Naive thymus-derived CD4-positive, alpha-beta T cell (primary cell): ENCODE data around the gene CBL. TPM values are rescaled to one million over a fixed set of nuclear protein-coding genes. Genes with fewer than 3 reads are reported as not detected.

Experiments
- ATAC-seq: fragments of 150-1000 bp; cut with Tn5 transposase; 2 replicates; pipeline ENCODE4 v1.10.0; 2021; ENCODE audit warnings: mild to moderate bottlenecking, moderate library complexity
- CTCF ChIA-PET: fragments of 350-600 bp; sonication (Branson Sonifier 250); formaldehyde crosslinking; loops from one replicate; lab custom pipeline; 2021; ENCODE audit warnings: antibody characterized with exemption; lab: Charles Lee
- POLR2A ChIA-PET: fragments of 350-600 bp; sonication (Branson Sonifier 250); formaldehyde crosslinking; loops from one replicate; lab custom pipeline; 2021; ENCODE audit warnings: antibody characterized with exemption, inconsistent platforms; lab: Charles Lee
- DNase-seq, 9 donors: peaks; one replicate each; pipeline versions ENCODE4 v3.0.0 to v3.0.0-alpha.2; 2020 to 2022; ENCODE audit warnings: mixed read lengths in 1 of 9
- H3K27ac ChIP-seq: one replicate; pipeline ENCODE4 v1.7.0; 2013; ENCODE audit warnings: mild to moderate bottlenecking, low read depth, low read length, moderate library complexity
- H3K27me3 ChIP-seq, 2 donors: one replicate each; pipeline ENCODE4 v1.7.0; 2013; ENCODE audit warnings: low read length in 2 of 2, mild to moderate bottlenecking in 2 of 2, moderate library complexity in 2 of 2; ENCODE audit not compliant: control insufficient read depth in 2 of 2, insufficient read depth in 2 of 2
- H3K36me3 ChIP-seq, 3 experiments: 1 replicate in 2 of 3; 2 replicates in 1 of 3; pipeline ENCODE4 v1.7.0; 2013; ENCODE audit warnings: low read length in 3 of 3, mild to moderate bottlenecking in 3 of 3, moderate library complexity in 1 of 3; ENCODE audit not compliant: insufficient read depth in 3 of 3, control insufficient read depth in 2 of 3
- H3K4me1 ChIP-seq, 2 donors: one replicate each; pipeline ENCODE4 v1.7.0; 2013; ENCODE audit warnings: low read length in 2 of 2, mild to moderate bottlenecking in 2 of 2, moderate library complexity in 1 of 2; ENCODE audit not compliant: control insufficient read depth in 2 of 2, insufficient read depth in 2 of 2
- H3K4me3 ChIP-seq: 2 replicates; pipeline ENCODE4 v1.7.0; 2013; ENCODE audit warnings: mild to moderate bottlenecking, low read length
- H3K9me3 ChIP-seq, 3 experiments: 1 replicate in 2 of 3; 2 replicates in 1 of 3; pipeline ENCODE4 v1.7.0; 2013; ENCODE audit warnings: low read length in 3 of 3; ENCODE audit not compliant: control insufficient read depth in 2 of 3
- H3K27ac Mint-ChIP-seq, 9 donors: one replicate each; pipeline ENCODE4 v1.8.0; 2020 to 2022; ENCODE audit warnings: mixed read lengths in 9 of 9, mild to moderate bottlenecking in 8 of 9, moderate library complexity in 5 of 9, inconsistent platforms in 2 of 9
- H3K27me3 Mint-ChIP-seq, 5 donors: one replicate each; pipeline ENCODE4 v1.8.0; 2021 to 2022; ENCODE audit warnings: mixed read lengths in 5 of 5, mild to moderate bottlenecking in 1 of 5
- H3K36me3 Mint-ChIP-seq, 5 donors: one replicate each; pipeline ENCODE4 v1.8.0; 2020 to 2022; ENCODE audit warnings: mixed read lengths in 5 of 5, mild to moderate bottlenecking in 3 of 5, inconsistent platforms in 1 of 5
- H3K4me1 Mint-ChIP-seq, 7 donors: one replicate each; pipeline ENCODE4 v1.8.0; 2020 to 2022; ENCODE audit warnings: mixed read lengths in 7 of 7, mild to moderate bottlenecking in 3 of 7, inconsistent platforms in 1 of 7
- H3K4me3 Mint-ChIP-seq, 10 donors: one replicate each; pipeline ENCODE4 v1.8.0; 2020 to 2022; ENCODE audit warnings: mild to moderate bottlenecking in 10 of 10, mixed read lengths in 10 of 10, moderate library complexity in 6 of 10, inconsistent platforms in 2 of 10
- H3K9me3 Mint-ChIP-seq, 11 donors: one replicate each; pipeline ENCODE4 v1.8.0; 2020 to 2022; ENCODE audit warnings: mixed read lengths in 11 of 11, mild to moderate bottlenecking in 4 of 11, inconsistent platforms in 1 of 11, moderate library complexity in 1 of 11
- intact Hi-C, 2 donors: fragments of 100-400 bp; cut with micrococcal nuclease; formaldehyde crosslinking; loops; one replicate each; pipeline ENCODE4 v1.15.1; 2023
- polyA plus RNA-seq, 2 donors: library from polyadenylated mRNA; unstranded; fragments of 300-500 nt; fragmentation: Illumina TruSeq; gene quantifications; one replicate each; pipeline ENCODE4 v1.2.3, GENCODE V29; 2021
- total RNA-seq, 6 experiments: library from RNA in 5 of 6; stranded (reverse) in 5 of 6; gene quantifications; 1 replicate in 5 of 6; 2 replicates in 1 of 6; pipeline ENCODE4 v1.2.3 and lab custom pipeline; 2021 to 2026

CBL gene
- total and polyA plus RNA-seq, 7 experiments from 2014 or later, result 17.5 to 51.8 (median 39.8) TPM

DNA sequence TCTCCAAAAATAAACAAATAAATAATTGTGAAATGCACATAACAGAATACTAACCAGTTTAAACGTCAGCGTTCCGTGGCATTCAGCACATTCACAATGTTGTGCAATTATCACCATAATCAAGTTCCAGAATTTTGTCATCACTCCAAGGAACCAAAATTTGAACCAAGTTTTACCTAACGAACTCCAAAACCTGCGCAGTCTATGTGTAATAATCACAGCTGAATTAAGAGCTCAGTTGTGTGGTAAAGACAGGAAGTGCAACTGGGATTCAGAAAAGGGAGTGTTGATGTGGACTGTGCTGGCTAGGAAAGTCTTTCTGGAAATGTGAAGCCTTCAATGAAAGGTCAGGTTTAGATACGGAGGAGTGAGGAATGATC, 116.2 kb downstream of the CBL start:
- DNase-seq (no peak), ATAC-seq (no peak)
- Histone ChIP-seq H3K9me3 (no peaks in the 10 kb centered on the region), H3K36me3 (no peaks in the 10 kb centered on the region), H3K4me3 (no peak overlapping the region), H3K27me3 (no peaks in the 10 kb centered on the region), H3K27ac (no peak overlapping the region), H3K4me1 (no peaks in the 10 kb centered on the region)
- peaks cover 5 to 27% (median 12%) of the 10 kb centered on the region in 5 donors for H3K27me3 Mint-ChIP-seq
- H3K36me3 Mint-ChIP-seq, result no peaks in the 10 kb centered on the region
- intact Hi-C loops, result loop anchor here in 1 of 2 donors (2.0 to 5.0 kb wide), 3 partner anchors 126 to 305 kb away; partner anchors contain the start of genes HYOU1, RPS25 and TRAPPC4
- no peaks in the 10 kb centered on the region for H3K9me3 Mint-ChIP-seq
- H3K27ac Mint-ChIP-seq, result peak overlapping the region in 1 of 9 donors; percentile 14
- peak overlapping the region in 8 of 10 donors; percentile 1 to 89 (median 14) for H3K4me3 Mint-ChIP-seq
- CTCF ChIA-PET, result interaction anchor here (0.6 to 4.3 kb wide), 14 partner anchors 8 to 255 kb away, joined by 3 to 42 read pairs (median 7); partner anchors contain the start of genes CBL and VPS11
- H3K4me1 Mint-ChIP-seq, result peaks cover 11 to 34% (median 26%) of the 10 kb centered on the region in 7 donors
- POLR2A ChIA-PET, result interaction anchor here (0.5 to 2.2 kb wide), 5 partner anchors 17 to 231 kb away, joined by 3 to 19 read pairs (median 4); no protein-coding TSS in a partner anchor

- H3K27ac ChIP-seq, result no peak overlapping the region
- H3K4me1 ChIP-seq, result no peaks in the 10 kb centered on the region
- no peak for ATAC-seq
- POLR2A ChIA-PET, result interaction anchor here (1.2 to 2.0 kb wide), 3 partner anchors 16 to 267 kb away, joined by 3 to 5 read pairs (median 4); no protein-coding TSS in a partner anchor
- no peak for DNase-seq
- H3K27me3 Mint-ChIP-seq, result peaks cover 0 to 21% (median 12%) of the 10 kb centered on the region in 5 donors
- H3K9me3 Mint-ChIP-seq, result no peaks in the 10 kb centered on the region
- H3K4me3 ChIP-seq, result no peak overlapping the region
- no peaks in the 10 kb centered on the region for H3K36me3 Mint-ChIP-seq
- intact Hi-C loops, result loop anchor here (1.0 to 5.0 kb wide), 8 partner anchors 8 to 306 kb away; partner anchors contain the start of genes HYOU1 (in 1 of the 2), NLRX1 (in 1 of the 2), RPS25 (in 1 of the 2) and TRAPPC4 (in 1 of the 2)
- peaks cover 11 to 34% (median 26%) of the 10 kb centered on the region in 7 donors for H3K4me1 Mint-ChIP-seq
- no peaks in the 10 kb centered on the region for H3K9me3 ChIP-seq
- peak overlapping the region in 3 of 10 donors; percentile 5 to 54 (median 10) for H3K4me3 Mint-ChIP-seq
- no peaks in the 10 kb centered on the region for H3K27me3 ChIP-seq
- no peaks in the 10 kb centered on the region for H3K36me3 ChIP-seq
- peak overlapping the region in 1 of 9 donors; percentile 15 for H3K27ac Mint-ChIP-seq
- CTCF ChIA-PET, result interaction anchor here (0.6 to 4.3 kb wide), 26 partner anchors 8 to 255 kb away, joined by 3 to 42 read pairs (median 6); partner anchors contain the start of genes CBL and VPS11
Measured at GRCh38 chr11:119322921-119323531, 116.9 kb downstream of the CBL start.

DNA sequence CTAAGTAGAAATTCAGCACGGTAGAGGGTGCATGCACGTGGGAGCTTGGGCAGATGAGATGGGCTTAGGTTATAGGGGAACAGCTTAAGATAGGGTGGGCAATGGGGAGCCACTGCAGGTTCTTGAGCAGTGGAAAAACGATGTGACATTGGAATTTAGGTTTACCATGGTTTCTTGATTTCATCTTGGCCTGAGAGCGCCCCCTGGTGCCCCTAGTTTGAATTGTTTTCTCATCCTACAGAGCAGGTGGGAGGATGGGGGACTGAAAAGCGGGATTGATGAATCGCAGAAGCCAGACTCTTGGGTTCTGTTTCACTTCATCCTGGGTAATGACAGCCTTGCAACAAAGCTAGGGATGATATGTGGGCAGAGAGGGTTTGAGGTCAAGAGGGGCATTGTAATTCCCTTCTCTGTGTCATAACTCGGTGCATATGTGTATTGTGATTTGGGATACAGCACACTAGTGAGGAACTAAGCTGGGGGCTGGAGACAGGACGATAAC, 117.4 kb downstream of the CBL start:
- intact Hi-C loops, result loop anchor here (1.0 to 5.0 kb wide), 8 partner anchors 8 to 306 kb away; partner anchors contain the start of genes HYOU1 (in 1 of the 2), NLRX1 (in 1 of the 2), RPS25 (in 1 of the 2) and TRAPPC4 (in 1 of the 2)
- no peaks in the 10 kb centered on the region for H3K9me3 Mint-ChIP-seq
- Histone ChIP-seq H3K36me3 (no peaks in the 10 kb centered on the region), H3K9me3 (no peaks in the 10 kb centered on the region), H3K27me3 (no peaks in the 10 kb centered on the region), H3K4me3 (no peak overlapping the region), H3K4me1 (no peaks in the 10 kb centered on the region), H3K27ac (no peak overlapping the region)
- H3K4me1 Mint-ChIP-seq, result peaks cover 11 to 33% (median 26%) of the 10 kb centered on the region in 7 donors
- DNase-seq (peak; percentile 61 to 82 (median 77)), ATAC-seq (peak; percentile 50)
- peaks cover 0 to 17% (median 11%) of the 10 kb centered on the region in 5 donors for H3K27me3 Mint-ChIP-seq
- peak overlapping the region in 2 of 9 donors; percentile 15 to 57 for H3K27ac Mint-ChIP-seq
- H3K4me3 Mint-ChIP-seq, result peak overlapping the region in 4 of 10 donors; percentile 10 to 54 (median 44)
- ChIA-PET POLR2A (interaction anchor here (1.1 to 2.0 kb wide), 6 partner anchors 11 to 267 kb away, joined by 3 to 5 read pairs (median 4); partner anchors contain the start of gene RNF26), CTCF (interaction anchor here (0.6 to 4.3 kb wide), 29 partner anchors 8 to 257 kb away, joined by 3 to 42 read pairs (median 6); partner anchors contain the start of genes CBL, HMBS and VPS11)
- no peaks in the 10 kb centered on the region for H3K36me3 Mint-ChIP-seq

GRCh38 chr11:119324189-119324588, 118.0 kb downstream of the CBL start:
- CTCF ChIA-PET, result interaction anchor here (0.7 to 4.3 kb wide), 23 partner anchors 9 to 258 kb away, joined by 3 to 42 read pairs (median 6); partner anchors contain the start of genes CBL, HMBS and VPS11
- intact Hi-C loops, result loop anchor here in 1 of 2 donors (5.0 kb wide), 1 partner anchor 307 kb away; the partner anchor contains the start of genes RPS25 and TRAPPC4

DNA sequence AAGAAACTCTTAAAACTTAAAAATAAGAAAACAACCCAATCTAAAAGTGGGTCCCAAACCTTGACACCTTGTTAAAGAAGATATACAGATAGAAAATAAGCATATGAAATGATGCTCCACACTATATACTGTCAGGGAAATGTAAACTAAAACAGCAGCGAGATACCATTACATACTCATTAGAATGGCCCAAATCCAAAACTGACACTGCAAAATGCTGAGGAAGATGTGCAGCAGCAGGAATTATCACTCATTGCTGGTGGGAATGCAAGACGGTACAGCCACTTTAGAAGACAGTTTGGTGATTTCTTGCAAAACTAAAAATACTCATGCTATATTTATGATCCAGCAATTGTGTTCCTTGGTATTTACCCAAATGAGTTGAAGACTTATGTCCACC, 123.2 kb downstream of the CBL start:
- H3K9me3 ChIP-seq, result no peaks in the 10 kb centered on the region
- H3K4me1 ChIP-seq, result peaks cover 0 to 4% of the 10 kb centered on the region in 2 donors
- ATAC-seq (no peak), DNase-seq (no peak)
- peaks cover 0 to 27% (median 8%) of the 10 kb centered on the region in 5 donors for H3K27me3 Mint-ChIP-seq
- H3K27me3 ChIP-seq, result no peaks in the 10 kb centered on the region
- CTCF ChIA-PET, result interaction anchor here (0.5 to 1.4 kb wide), 2 partner anchors 9 to 182 kb away, joined by 3 read pairs; no protein-coding TSS in a partner anchor
- H3K36me3 ChIP-seq, result peaks cover 0 to under 1% (median 0%) of the 10 kb centered on the region in 3 experiments
- POLR2A ChIA-PET, result interaction anchor here (0.6 to 0.7 kb wide), 2 partner anchors 19 to 63 kb away, joined by 3 to 7 read pairs; no protein-coding TSS in a partner anchor
- no peak overlapping the region for H3K4me3 ChIP-seq
- no peaks in the 10 kb centered on the region for H3K36me3 Mint-ChIP-seq
- H3K27ac Mint-ChIP-seq, result no peak overlapping the region
- no peaks in the 10 kb centered on the region for H3K9me3 Mint-ChIP-seq
- intact Hi-C loops, result no loop called here
- H3K27ac ChIP-seq, result no peak overlapping the region
- no peak overlapping the region for H3K4me3 Mint-ChIP-seq
- peaks cover 2 to 17% (median 14%) of the 10 kb centered on the region in 7 donors for H3K4me1 Mint-ChIP-seq

More at GRCh38 chr11:119324189-119324588, 118.0 kb downstream of the CBL start:
- ATAC-seq (no peak), DNase-seq (no peak)
- Mint-ChIP-seq H3K4me1 (peaks cover 11 to 27% (median 22%) of the 10 kb centered on the region in 7 donors), H3K27me3 (peaks cover 0 to 16% (median 5%) of the 10 kb centered on the region in 5 donors), H3K27ac (peak overlapping the region in 1 of 9 donors; percentile 52), H3K36me3 (no peaks in the 10 kb centered on the region), H3K4me3 (no peak overlapping the region), H3K9me3 (no peaks in the 10 kb centered on the region)
- Histone ChIP-seq H3K9me3 (no peaks in the 10 kb centered on the region), H3K27ac (no peak overlapping the region), H3K4me3 (no peak overlapping the region), H3K27me3 (no peaks in the 10 kb centered on the region), H3K4me1 (no peaks in the 10 kb centered on the region), H3K36me3 (no peaks in the 10 kb centered on the region)
- POLR2A ChIA-PET, result interaction anchor here (0.7 to 2.0 kb wide), 6 partner anchors 10 to 268 kb away, joined by 3 to 5 read pairs (median 3); partner anchors contain the start of gene RNF26

- ChIA-PET POLR2A (no interaction called here), CTCF (no interaction called here)
- H3K4me3 Mint-ChIP-seq, result no peak overlapping the region
- ATAC-seq, result no peak
- intact Hi-C loops, result no loop called here
- Histone ChIP-seq H3K9me3 (no peaks in the 10 kb centered on the region), H3K4me1 (peaks cover 5 to 10% of the 10 kb centered on the region in 2 donors), H3K27ac (no peak overlapping the region), H3K27me3 (no peaks in the 10 kb centered on the region), H3K4me3 (no peak overlapping the region), H3K36me3 (peaks cover 0 to 4% (median 0%) of the 10 kb centered on the region in 3 experiments)
- H3K4me1 Mint-ChIP-seq, result peaks cover 9 to 24% (median 17%) of the 10 kb centered on the region in 7 donors
- H3K27me3 Mint-ChIP-seq, result peaks cover 0 to 27% (median 8%) of the 10 kb centered on the region in 5 donors
- H3K27ac Mint-ChIP-seq, result peak overlapping the region in 1 of 9 donors; percentile 48
- H3K36me3 Mint-ChIP-seq, result no peaks in the 10 kb centered on the region
- H3K9me3 Mint-ChIP-seq, result no peaks in the 10 kb centered on the region
- no peak for DNase-seq
Measured at GRCh38 chr11:119330237-119330636, 124.1 kb downstream of the CBL start.
